HEK293 (cell line): ENCODE data around the gene VILL.

Experiments
- CTCF ChIA-PET: fragments of 350-600 bp; formaldehyde crosslinking; extraction: SDS; loops from one replicate; lab custom pipeline; 2021; ENCODE audit warnings: antibody characterized with exemption; lab: Yijun Ruan, JAX
- POLR2A ChIA-PET: fragments of 300-600 bp; formaldehyde crosslinking; extraction: SDS; loops from one replicate; lab custom pipeline; 2020; ENCODE audit warnings: antibody characterized with exemption, inconsistent platforms; lab: Yijun Ruan, JAX
- H3K27ac ChIP-seq: fragments of 200-500 bp; sonication (Bioruptor generic); 2 replicates; pipeline ENCODE4 v1.5.1; 2014; ENCODE audit warnings: low read depth, low read length, control low read depth, inconsistent platforms; ENCODE audit errors: extremely low read depth
- H3K36me3 ChIP-seq, 2 experiments: fragments of 200-500 bp in 1 of 2; sonication (Bioruptor generic) in 1 of 2; 1 replicate in 1 of 2; 2 replicates in 1 of 2; pipeline ENCODE4 v1.5.1; 2014 to 2017; ENCODE audit warnings: inconsistent platforms in 2 of 2, low read length in 2 of 2; ENCODE audit not compliant: control insufficient read depth in 2 of 2, insufficient read depth in 1 of 2
- H3K4me1 ChIP-seq: fragments of 200-500 bp; sonication (Bioruptor generic); 2 replicates; pipeline ENCODE4 v1.5.1; 2014; ENCODE audit warnings: mild to moderate bottlenecking, low read length, inconsistent platforms; ENCODE audit not compliant: control insufficient read depth, insufficient read depth
- H3K4me3 ChIP-seq: 2 replicates; pipeline ENCODE4 v1.5.1; 2011; ENCODE audit warnings: low read depth, mild to moderate bottlenecking, control low read depth, low read length, moderate library complexity
- H3K9me3 ChIP-seq: fragments of 200-500 bp; sonication (Bioruptor generic); 2 replicates; pipeline ENCODE4 v1.5.1; 2014; ENCODE audit warnings: low read depth, low read length, inconsistent platforms; ENCODE audit not compliant: control insufficient read depth, insufficient read depth
- ATF2 ChIP-seq: fragments of 450-650 bp; formaldehyde crosslinking; IDR thresholded peaks from 2 replicates; pipeline ENCODE4 v1.5.1; 2016; ENCODE audit warnings: missing biosample characterization, missing genetic modification characterization, low read depth
- EGR2 ChIP-seq: fragments of 450-650 bp; formaldehyde crosslinking; IDR thresholded peaks from 2 replicates; pipeline ENCODE4 v1.5.1; 2016; ENCODE audit warnings: low read depth, missing biosample characterization, missing genetic modification characterization
- INSM2 ChIP-seq: fragments of 450-650 bp; formaldehyde crosslinking; IDR thresholded peaks from 2 replicates; pipeline ENCODE4 v1.5.1; 2016; ENCODE audit warnings: missing biosample characterization, missing genetic modification characterization
- KLF17 ChIP-seq: fragments of 450-650 bp; formaldehyde crosslinking; IDR thresholded peaks from 2 replicates; pipeline ENCODE4 v1.5.1; 2016; ENCODE audit warnings: missing biosample characterization, missing genetic modification characterization
- OVOL3 ChIP-seq: fragments of 450-650 bp; formaldehyde crosslinking; IDR thresholded peaks from 2 replicates; pipeline ENCODE4 v1.5.1; 2016; ENCODE audit warnings: missing biosample characterization, missing genetic modification characterization
- ZBTB17 ChIP-seq: fragments of 450-650 bp; formaldehyde crosslinking; IDR thresholded peaks from 2 replicates; pipeline ENCODE4 v1.5.1; 2016; ENCODE audit warnings: missing biosample characterization, missing genetic modification characterization
- ZFHX2 ChIP-seq: fragments of 450-650 bp; formaldehyde crosslinking; conservative IDR thresholded peaks from 2 replicates; pipeline ENCODE4 v1.5.1; 2016; ENCODE audit warnings: missing biosample characterization, missing genetic modification characterization
- ZNF223 ChIP-seq: fragments of 450-650 bp; formaldehyde crosslinking; IDR thresholded peaks from 2 replicates; pipeline ENCODE4 v1.5.1; 2016; ENCODE audit warnings: missing biosample characterization, missing genetic modification characterization
- ZNF366 ChIP-seq: fragments of 450-650 bp; formaldehyde crosslinking; conservative IDR thresholded peaks from 2 replicates; pipeline ENCODE4 v1.5.1; 2016; ENCODE audit warnings: missing biosample characterization, missing genetic modification characterization
- ZNF473 ChIP-seq: fragments of 450-650 bp; formaldehyde crosslinking; IDR thresholded peaks from 2 replicates; pipeline ENCODE4 v1.5.1; 2017; ENCODE audit warnings: missing biosample characterization, missing genetic modification characterization
- ZNF521 ChIP-seq: fragments of 450-650 bp; formaldehyde crosslinking; IDR thresholded peaks from 2 replicates; pipeline ENCODE4 v1.5.1; 2017; ENCODE audit warnings: missing biosample characterization, mild to moderate bottlenecking, missing genetic modification characterization
- ZNF529 ChIP-seq: fragments of 450-650 bp; formaldehyde crosslinking; IDR thresholded peaks from 2 replicates; pipeline ENCODE4 v1.5.1; 2017; ENCODE audit warnings: missing genetic modification characterization, missing biosample characterization; ENCODE audit not compliant: insufficient replicate concordance
- TF ChIP-seq, protein P1 (sequence below): fragments of 450-650 bp; formaldehyde crosslinking; IDR thresholded peaks from 2 replicates; pipeline ENCODE4 v1.5.1; 2016; ENCODE audit warnings: missing biosample characterization, missing genetic modification characterization
- TF ChIP-seq, protein P2 (sequence below): fragments of 450-650 bp; formaldehyde crosslinking; IDR thresholded peaks from 2 replicates; pipeline ENCODE4 v1.5.1; 2016; ENCODE audit warnings: missing biosample characterization, missing genetic modification characterization
- TF ChIP-seq, protein P3 (sequence below): fragments of 450-650 bp; formaldehyde crosslinking; IDR thresholded peaks from 2 replicates; pipeline ENCODE4 v1.5.1; 2016; ENCODE audit warnings: missing biosample characterization, missing genetic modification characterization
- TF ChIP-seq, protein P4 (sequence below): fragments of 450-650 bp; IDR thresholded peaks from 2 replicates; pipeline ENCODE4 v1.5.1; 2018; ENCODE audit warnings: missing biosample characterization, mild to moderate bottlenecking, missing genetic modification characterization
- TF ChIP-seq, protein P5 (sequence below): fragments of 450-650 bp; formaldehyde crosslinking; IDR thresholded peaks from 2 replicates; pipeline ENCODE4 v1.5.1; 2017; ENCODE audit warnings: missing biosample characterization, missing genetic modification characterization

Gene VILL

GRCh38 chr3:38003371-38003816 lies 12.8 kb downstream of the VILL start (continued):
- TF ChIP-seq, protein P1, sequence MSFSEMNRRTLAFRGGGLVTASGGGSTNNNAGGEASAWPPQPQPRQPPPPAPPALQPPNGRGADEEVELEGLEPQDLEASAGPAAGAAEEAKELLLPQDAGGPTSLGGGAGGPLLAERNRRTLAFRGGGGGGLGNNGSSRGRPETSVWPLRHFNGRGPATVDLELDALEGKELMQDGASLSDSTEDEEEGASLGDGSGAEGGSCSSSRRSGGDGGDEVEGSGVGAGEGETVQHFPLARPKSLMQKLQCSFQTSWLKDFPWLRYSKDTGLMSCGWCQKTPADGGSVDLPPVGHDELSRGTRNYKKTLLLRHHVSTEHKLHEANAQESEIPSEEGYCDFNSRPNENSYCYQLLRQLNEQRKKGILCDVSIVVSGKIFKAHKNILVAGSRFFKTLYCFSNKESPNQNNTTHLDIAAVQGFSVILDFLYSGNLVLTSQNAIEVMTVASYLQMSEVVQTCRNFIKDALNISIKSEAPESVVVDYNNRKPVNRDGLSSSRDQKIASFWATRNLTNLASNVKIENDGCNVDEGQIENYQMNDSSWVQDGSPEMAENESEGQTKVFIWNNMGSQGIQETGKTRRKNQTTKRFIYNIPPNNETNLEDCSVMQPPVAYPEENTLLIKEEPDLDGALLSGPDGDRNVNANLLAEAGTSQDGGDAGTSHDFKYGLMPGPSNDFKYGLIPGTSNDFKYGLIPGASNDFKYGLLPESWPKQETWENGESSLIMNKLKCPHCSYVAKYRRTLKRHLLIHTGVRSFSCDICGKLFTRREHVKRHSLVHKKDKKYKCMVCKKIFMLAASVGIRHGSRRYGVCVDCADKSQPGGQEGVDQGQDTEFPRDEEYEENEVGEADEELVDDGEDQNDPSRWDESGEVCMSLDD = no peak
- TF ChIP-seq ZNF521 (no peak), ZNF473 (tag by site-specific recombination) (no peak), OVOL3 (tag by site-specific recombination) (no peak), ZNF223 (tag by site-specific recombination) (no peak), ZFHX2 (tag by site-specific recombination) (peak; percentile 87), ZNF529 (tag by site-specific recombination) (no peak), INSM2 (tag by site-specific recombination) (no peak)
- TF ChIP-seq, protein P2, sequence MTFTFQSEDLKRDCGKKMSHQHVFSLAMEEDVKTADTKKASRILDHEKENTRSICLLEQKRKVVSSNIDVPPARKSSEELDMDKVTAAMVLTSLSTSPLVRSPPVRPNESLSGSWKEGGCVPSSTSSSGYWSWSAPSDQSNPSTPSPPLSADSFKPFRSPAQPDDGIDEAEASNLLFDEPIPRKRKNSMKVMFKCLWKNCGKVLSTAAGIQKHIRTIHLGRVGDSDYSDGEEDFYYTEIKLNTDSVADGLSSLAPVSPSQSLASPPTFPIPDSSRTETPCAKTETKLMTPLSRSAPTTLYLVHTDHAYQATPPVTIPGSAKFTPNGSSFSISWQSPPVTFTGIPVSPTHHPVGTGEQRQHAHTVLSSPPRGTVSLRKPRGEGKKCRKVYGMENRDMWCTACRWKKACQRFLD = no peak
- TF ChIP-seq, protein P3, sequence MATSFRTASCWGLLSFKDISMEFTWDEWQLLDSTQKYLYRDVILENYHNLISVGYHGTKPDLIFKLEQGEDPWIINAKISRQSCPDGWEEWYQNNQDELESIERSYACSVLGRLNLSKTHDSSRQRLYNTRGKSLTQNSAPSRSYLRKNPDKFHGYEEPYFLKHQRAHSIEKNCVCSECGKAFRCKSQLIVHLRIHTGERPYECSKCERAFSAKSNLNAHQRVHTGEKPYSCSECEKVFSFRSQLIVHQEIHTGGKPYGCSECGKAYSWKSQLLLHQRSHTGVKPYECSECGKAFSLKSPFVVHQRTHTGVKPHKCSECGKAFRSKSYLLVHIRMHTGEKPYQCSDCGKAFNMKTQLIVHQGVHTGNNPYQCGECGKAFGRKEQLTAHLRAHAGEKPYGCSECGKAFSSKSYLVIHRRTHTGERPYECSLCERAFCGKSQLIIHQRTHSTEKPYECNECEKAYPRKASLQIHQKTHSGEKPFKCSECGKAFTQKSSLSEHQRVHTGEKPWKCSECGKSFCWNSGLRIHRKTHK = no peak
- TF ChIP-seq, protein P4, sequence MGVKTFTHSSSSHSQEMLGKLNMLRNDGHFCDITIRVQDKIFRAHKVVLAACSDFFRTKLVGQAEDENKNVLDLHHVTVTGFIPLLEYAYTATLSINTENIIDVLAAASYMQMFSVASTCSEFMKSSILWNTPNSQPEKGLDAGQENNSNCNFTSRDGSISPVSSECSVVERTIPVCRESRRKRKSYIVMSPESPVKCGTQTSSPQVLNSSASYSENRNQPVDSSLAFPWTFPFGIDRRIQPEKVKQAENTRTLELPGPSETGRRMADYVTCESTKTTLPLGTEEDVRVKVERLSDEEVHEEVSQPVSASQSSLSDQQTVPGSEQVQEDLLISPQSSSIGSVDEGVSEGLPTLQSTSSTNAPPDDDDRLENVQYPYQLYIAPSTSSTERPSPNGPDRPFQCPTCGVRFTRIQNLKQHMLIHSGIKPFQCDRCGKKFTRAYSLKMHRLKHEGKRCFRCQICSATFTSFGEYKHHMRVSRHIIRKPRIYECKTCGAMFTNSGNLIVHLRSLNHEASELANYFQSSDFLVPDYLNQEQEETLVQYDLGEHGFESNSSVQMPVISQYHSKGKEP (tag by site-specific recombination) = no peak
- TF ChIP-seq, all 188 proteins: peak for 9

DNA sequence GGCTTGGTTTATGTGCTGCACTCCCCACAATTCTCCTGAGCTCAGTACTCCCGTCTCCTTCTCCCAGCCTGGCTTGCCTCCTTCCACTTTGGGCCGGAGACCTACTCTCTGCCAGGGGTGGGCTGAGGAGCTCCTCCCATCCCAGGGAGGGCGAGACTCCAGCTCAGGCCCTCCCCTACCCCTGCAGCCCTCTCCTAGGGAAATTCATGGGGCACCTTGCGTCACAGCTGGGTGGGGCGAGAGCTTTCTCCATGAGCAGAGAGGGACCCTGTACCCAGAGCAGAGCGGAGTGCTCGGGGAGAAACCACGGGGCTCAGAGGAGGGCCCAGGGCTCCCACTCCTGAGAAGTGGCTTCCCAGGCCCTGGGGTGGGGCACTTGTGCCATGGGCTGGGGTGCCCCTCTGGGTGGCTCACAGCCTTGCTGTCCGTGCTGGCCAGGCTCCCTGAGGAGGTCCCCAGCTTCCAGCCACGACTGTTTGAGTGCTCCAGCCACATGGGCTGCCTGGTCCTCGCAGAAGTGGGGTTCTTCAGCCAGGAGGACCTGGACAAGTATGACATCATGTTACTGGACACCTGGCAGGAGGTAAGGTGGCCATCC lies 13.3 kb downstream of the VILL start:
- no peaks in the 10 kb centered on the region for H3K4me1 ChIP-seq
- peaks cover 0 to 12% of the 10 kb centered on the region in 2 experiments; a peak in 1 of 3 replicates for H3K36me3 ChIP-seq
- no peak overlapping the region for H3K27ac ChIP-seq
- no peak overlapping the region for H3K4me3 ChIP-seq
- ChIA-PET CTCF (interaction anchor here (0.5 to 1.3 kb wide), 19 partner anchors 10 to 1154 kb away, joined by 3 to 20 read pairs (median 4); no protein-coding TSS in a partner anchor), POLR2A (interaction anchor here (0.6 kb wide), 1 partner anchor 155 kb away, joined by 3 read pairs; no protein-coding TSS in a partner anchor)
- no peak for TF ChIP-seq ZNF366 (tag by site-specific recombination)
- no peak for TF ChIP-seq EGR2 (tag by site-specific recombination)
- TF ChIP-seq, protein P5, sequence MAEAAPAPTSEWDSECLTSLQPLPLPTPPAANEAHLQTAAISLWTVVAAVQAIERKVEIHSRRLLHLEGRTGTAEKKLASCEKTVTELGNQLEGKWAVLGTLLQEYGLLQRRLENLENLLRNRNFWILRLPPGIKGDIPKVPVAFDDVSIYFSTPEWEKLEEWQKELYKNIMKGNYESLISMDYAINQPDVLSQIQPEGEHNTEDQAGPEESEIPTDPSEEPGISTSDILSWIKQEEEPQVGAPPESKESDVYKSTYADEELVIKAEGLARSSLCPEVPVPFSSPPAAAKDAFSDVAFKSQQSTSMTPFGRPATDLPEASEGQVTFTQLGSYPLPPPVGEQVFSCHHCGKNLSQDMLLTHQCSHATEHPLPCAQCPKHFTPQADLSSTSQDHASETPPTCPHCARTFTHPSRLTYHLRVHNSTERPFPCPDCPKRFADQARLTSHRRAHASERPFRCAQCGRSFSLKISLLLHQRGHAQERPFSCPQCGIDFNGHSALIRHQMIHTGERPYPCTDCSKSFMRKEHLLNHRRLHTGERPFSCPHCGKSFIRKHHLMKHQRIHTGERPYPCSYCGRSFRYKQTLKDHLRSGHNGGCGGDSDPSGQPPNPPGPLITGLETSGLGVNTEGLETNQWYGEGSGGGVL (tag by site-specific recombination) = 0 out of 2 replicates have a peak, but pooled peaks have one; percentile 2
- no peak for TF ChIP-seq ZBTB17 (tag by site-specific recombination)
- no peak for TF ChIP-seq KLF17 (tag by site-specific recombination)
- peak; percentile 41; the same call in 1 of the 2 replicates for TF ChIP-seq ATF2 (tag by site-specific recombination)
- no peaks in the 10 kb centered on the region for H3K9me3 ChIP-seq
